HepG2 (cell line): ENCODE data around the gene ENTPD2. TPM values are rescaled to one million over a fixed set of nuclear protein-coding genes. Genes with fewer than 3 reads are reported as not detected.

Source experiments
- ATAC-seq: fragments of 200-7000 bp; cut with Tn5 transposase; 3 replicates; pipeline ENCODE4 v1.9.1; 2020; ENCODE audit warnings: mild to moderate bottlenecking, moderate library complexity
- BruUV-seq: library from RNA; stranded (reverse); fragments of 400-500 nt; replicated peaks from 2 replicates; lab custom pipeline; 2021; lab: Mats Ljungman, UMichigan
- CTCF ChIA-PET: fragments of 300-600 bp; formaldehyde crosslinking; extraction: SDS; loops from one replicate; lab custom pipeline; 2021; ENCODE audit warnings: low total read pairs, inconsistent platforms, low intra/inter-chr PET ratio; lab: Yijun Ruan, JAX
- POLR2A ChIA-PET: fragments of 350-600 bp; sonication (Branson Sonifier 250); formaldehyde crosslinking; loops from one replicate; lab custom pipeline; 2020; ENCODE audit warnings: antibody characterized with exemption, inconsistent platforms; lab: Yijun Ruan, JAX
- DNase-seq: peaks from one replicate; pipeline ENCODE4 v3.0.0-alpha.2; 2015; ENCODE audit warnings: low spot score
- FAIRE-seq: peaks from 3 replicates; lab custom pipeline; 2011; peaks lifted over from hg19 to GRCh38; lab: Jason Lieb, UNC
- H2AFZ ChIP-seq: one replicate; pipeline ENCODE4 v1.6.1; 2011; ENCODE audit warnings: low read length, inconsistent platforms
- H3K27ac ChIP-seq: fragments of 300-600 bp; 3 replicates; pipeline ENCODE4 v1.8.0; 2011; ENCODE audit warnings: mixed run types, mild to moderate bottlenecking, mixed read lengths, low read length, inconsistent platforms; ENCODE audit not compliant: insufficient read depth; ENCODE audit errors: extremely low read length
- H3K27me3 ChIP-seq, 2 experiments: fragments of 200-600 bp in 1 of 2; 2 replicates in 1 of 2; 3 replicates in 1 of 2; pipeline versions ENCODE4 v1.6.0 to v1.8.0; 2011; ENCODE audit warnings: low read length in 2 of 2, mild to moderate bottlenecking in 2 of 2, moderate library complexity in 2 of 2, inconsistent platforms in 1 of 2; ENCODE audit not compliant: insufficient read depth in 2 of 2, control insufficient read depth in 1 of 2
- H3K36me3 ChIP-seq, 2 experiments: fragments of 200-600 bp in 1 of 2; replicated peaks in 1 of 2; 2 replicates in 1 of 2; 3 replicates in 1 of 2; pipeline versions ENCODE4 v1.5.1 to v1.8.0; 2011; ENCODE audit warnings: low read length in 2 of 2, inconsistent platforms in 1 of 2; ENCODE audit not compliant: insufficient read depth in 2 of 2, control insufficient read depth in 1 of 2
- H3K4me1 ChIP-seq: 2 replicates; pipeline ENCODE4 v1.5.1; 2012; ENCODE audit warnings: low read length, inconsistent platforms; ENCODE audit not compliant: insufficient read depth
- H3K4me2 ChIP-seq: 2 replicates; pipeline ENCODE4 v1.6.0; 2011; ENCODE audit warnings: low read depth, low read length, inconsistent platforms
- H3K4me3 ChIP-seq, 3 experiments: fragments of 200-600 bp in 1 of 3; sonication (generic), shearing (Covaris generic) in 1 of 3; replicated peaks in 1 of 3; 2 replicates each; pipeline ENCODE4 v1.5.1; 2011 to 2016; ENCODE audit warnings: low read length in 3 of 3, inconsistent platforms in 2 of 3, low read depth in 2 of 3, mild to moderate bottlenecking in 2 of 3, control low read depth in 1 of 3, mixed read lengths in 1 of 3; ENCODE audit not compliant: insufficient read depth in 1 of 3
- H3K79me2 ChIP-seq: one replicate; pipeline ENCODE4 v1.6.1; 2011; ENCODE audit warnings: low read length, inconsistent platforms; ENCODE audit not compliant: insufficient read depth
- H3K9ac ChIP-seq: 2 replicates; pipeline ENCODE4 v1.6.0; 2011; ENCODE audit warnings: mild to moderate bottlenecking, low read depth, low read length, inconsistent platforms; ENCODE audit not compliant: insufficient read depth
- H3K9me3 ChIP-seq: 2 replicates; pipeline ENCODE4 v1.5.1; 2012; ENCODE audit warnings: mild to moderate bottlenecking, low read length
- H4K20me1 ChIP-seq: 2 replicates; pipeline ENCODE4 v1.6.0; 2011; ENCODE audit warnings: inconsistent platforms, mild to moderate bottlenecking, low read length, moderate library complexity; ENCODE audit not compliant: insufficient read depth
- AGO2 ChIP-seq: fragments of 200-400 bp; formaldehyde crosslinking; optimal IDR thresholded peaks from 2 replicates; pipeline ENCODE3; 2017; ENCODE audit warnings: mild to moderate bottlenecking, low read depth, low read length, moderate library complexity
- FLYWCH1 ChIP-seq: sonication (generic); formaldehyde crosslinking; IDR thresholded peaks from 2 replicates; pipeline ENCODE4 v1.8.1; 2023; ENCODE audit warnings: mild to moderate bottlenecking, missing genetic modification reagents
- FOXO1 ChIP-seq: sonication (generic); formaldehyde crosslinking; IDR thresholded peaks from 2 replicates; pipeline ENCODE4 v1.4.0; 2020; ENCODE audit warnings: missing genetic modification reagents
- HNRNPK ChIP-seq: fragments of 200-400 bp; formaldehyde crosslinking; IDR thresholded peaks from 2 replicates; pipeline ENCODE4 v1.6.1; 2018; ENCODE audit warnings: low read length, low read depth, moderate library complexity, mild to moderate bottlenecking; ENCODE audit not compliant: poor library complexity, severe bottlenecking
- IKZF1 ChIP-seq: fragments of 450-650 bp; IDR thresholded peaks from 2 replicates; pipeline ENCODE4 v1.7.1; 2016
- MAF1 ChIP-seq: sonication (generic); formaldehyde crosslinking; IDR thresholded peaks from 2 replicates; pipeline ENCODE4 v1.5.0; 2020; ENCODE audit warnings: missing genetic modification reagents, borderline replicate concordance
- MAX ChIP-seq: IDR thresholded peaks from 2 replicates; pipeline ENCODE4 v1.6.1; 2012; ENCODE audit warnings: inconsistent platforms
- MIER2 ChIP-seq: IDR thresholded peaks from 2 replicates; pipeline ENCODE4 v1.6.1; 2016; ENCODE audit warnings: missing biosample characterization, missing genetic modification reagents
- MTERF4 ChIP-seq: sonication (generic); formaldehyde crosslinking; IDR thresholded peaks from 2 replicates; pipeline ENCODE4 v1.8.0; 2023; ENCODE audit warnings: mild to moderate bottlenecking, missing genetic modification reagents
- NR1H2 ChIP-seq: sonication (generic); formaldehyde crosslinking; IDR thresholded peaks from 2 replicates; pipeline ENCODE4 v1.8.1; 2022; ENCODE audit warnings: low read depth, missing genetic modification reagents, borderline replicate concordance
- SP4 ChIP-seq: sonication (generic); formaldehyde crosslinking; IDR thresholded peaks from 2 replicates; pipeline ENCODE4 v1.8.1; 2023; ENCODE audit warnings: mild to moderate bottlenecking, missing genetic modification reagents
- TAF1 ChIP-seq: sonication (generic); formaldehyde crosslinking; IDR thresholded peaks from 2 replicates; pipeline ENCODE4 v1.4.0; 2020; ENCODE audit warnings: missing genetic modification reagents
- U2AF2 ChIP-seq: fragments of 200-400 bp; formaldehyde crosslinking; IDR thresholded peaks from 2 replicates; pipeline ENCODE4 v1.6.1; 2017; ENCODE audit warnings: low read depth, mild to moderate bottlenecking, low read length
- ZBTB33 ChIP-seq: sonication (generic); formaldehyde crosslinking; IDR thresholded peaks from 2 replicates; pipeline ENCODE4 v1.4.0; 2020; ENCODE audit warnings: missing genetic modification reagents
- ZBTB38 ChIP-seq: sonication (generic); formaldehyde crosslinking; IDR thresholded peaks from 2 replicates; pipeline ENCODE4 v1.5.1; 2020; ENCODE audit warnings: mild to moderate bottlenecking, missing genetic modification reagents
- ZFX ChIP-seq: sonication (generic); formaldehyde crosslinking; IDR thresholded peaks from 2 replicates; pipeline ENCODE4 v1.4.0; 2020; ENCODE audit warnings: mild to moderate bottlenecking, low read depth, missing genetic modification reagents, moderate library complexity
- ZFY ChIP-seq: sonication (generic); formaldehyde crosslinking; IDR thresholded peaks from 2 replicates; pipeline ENCODE4 v1.4.0; 2020; ENCODE audit warnings: missing genetic modification reagents
- ZNF263 ChIP-seq: sonication (generic); formaldehyde crosslinking; IDR thresholded peaks from 2 replicates; pipeline ENCODE4 v1.4.0; 2020; ENCODE audit warnings: missing genetic modification reagents
- ZNF546 ChIP-seq: sonication (generic); formaldehyde crosslinking; conservative IDR thresholded peaks from 2 replicates; pipeline ENCODE4 v1.8.1; 2023; ENCODE audit warnings: mild to moderate bottlenecking, missing genetic modification reagents
- ZNF567 ChIP-seq: sonication (generic); formaldehyde crosslinking; IDR thresholded peaks from 2 replicates; pipeline ENCODE4 v1.8.1; 2023; ENCODE audit warnings: mild to moderate bottlenecking, missing genetic modification reagents, borderline replicate concordance
- ZNF746 ChIP-seq: sonication (generic); formaldehyde crosslinking; IDR thresholded peaks from 2 replicates; pipeline ENCODE4 v1.8.0; 2022; ENCODE audit warnings: mild to moderate bottlenecking, missing genetic modification reagents
- ZNF772 ChIP-seq: sonication (generic); formaldehyde crosslinking; IDR thresholded peaks from 2 replicates; pipeline ENCODE4 v1.5.0; 2020; ENCODE audit warnings: mild to moderate bottlenecking, missing genetic modification reagents
- WGBS: methylation state at CpG from one replicate; pipeline ENCODE4 v1.1.6; 2017; ENCODE audit warnings: low lambda C conversion rate; 5-methylcytosine and 5-hydroxymethylcytosine counted together
- in situ Hi-C: cut with HindIII; loops from 2 replicates; pipeline ENCODE4 v1.10.0; 2017; ENCODE audit warnings: low pct_unique_long_range_greater_than_20kb; ENCODE audit not compliant: extremely low pct_ligation_motif_present
- intact Hi-C: fragments of 100-400 bp; cut with micrococcal nuclease; formaldehyde crosslinking; loops from one replicate; pipeline ENCODE4 v1.10.0; 2022; ENCODE audit not compliant: unreplicated experiment
- polyA plus RNA-seq, 8 experiments: library from polyadenylated mRNA; depleted of rRNA in 3 of 8; stranded (reverse) in 7 of 8; unstranded in 1 of 8; fragments of >200 nt; fragmentation: Illumina TruSeq in 4 of 8; extraction: Trizol in 4 of 8; gene quantifications; 2 replicates each; pipeline versions ENCODE4 v1.2.1 to v1.2.3, GENCODE V29; 2011 to 2016; ENCODE audit warnings: low read depth in 4 of 8, missing spikeins in 1 of 8, mixed read lengths in 1 of 8; ENCODE audit not compliant: insufficient read depth in 1 of 8
- total RNA-seq, 5 experiments: library from RNA; depleted of rRNA; stranded (reverse); fragments of >200 nt; fragmentation: Illumina TruSeq; extraction: Trizol; gene quantifications; 2 replicates each; pipeline ENCODE4 v1.2.3, GENCODE V29; 2016; ENCODE audit warnings: low read depth in 1 of 5

Gene ENTPD2
- total and polyA plus RNA-seq, 2 of the 13 experiments (the other 11 are each of a cell fraction or from before 2014, with no cell fraction given): 0.95 to 3.2 TPM

DNA sequence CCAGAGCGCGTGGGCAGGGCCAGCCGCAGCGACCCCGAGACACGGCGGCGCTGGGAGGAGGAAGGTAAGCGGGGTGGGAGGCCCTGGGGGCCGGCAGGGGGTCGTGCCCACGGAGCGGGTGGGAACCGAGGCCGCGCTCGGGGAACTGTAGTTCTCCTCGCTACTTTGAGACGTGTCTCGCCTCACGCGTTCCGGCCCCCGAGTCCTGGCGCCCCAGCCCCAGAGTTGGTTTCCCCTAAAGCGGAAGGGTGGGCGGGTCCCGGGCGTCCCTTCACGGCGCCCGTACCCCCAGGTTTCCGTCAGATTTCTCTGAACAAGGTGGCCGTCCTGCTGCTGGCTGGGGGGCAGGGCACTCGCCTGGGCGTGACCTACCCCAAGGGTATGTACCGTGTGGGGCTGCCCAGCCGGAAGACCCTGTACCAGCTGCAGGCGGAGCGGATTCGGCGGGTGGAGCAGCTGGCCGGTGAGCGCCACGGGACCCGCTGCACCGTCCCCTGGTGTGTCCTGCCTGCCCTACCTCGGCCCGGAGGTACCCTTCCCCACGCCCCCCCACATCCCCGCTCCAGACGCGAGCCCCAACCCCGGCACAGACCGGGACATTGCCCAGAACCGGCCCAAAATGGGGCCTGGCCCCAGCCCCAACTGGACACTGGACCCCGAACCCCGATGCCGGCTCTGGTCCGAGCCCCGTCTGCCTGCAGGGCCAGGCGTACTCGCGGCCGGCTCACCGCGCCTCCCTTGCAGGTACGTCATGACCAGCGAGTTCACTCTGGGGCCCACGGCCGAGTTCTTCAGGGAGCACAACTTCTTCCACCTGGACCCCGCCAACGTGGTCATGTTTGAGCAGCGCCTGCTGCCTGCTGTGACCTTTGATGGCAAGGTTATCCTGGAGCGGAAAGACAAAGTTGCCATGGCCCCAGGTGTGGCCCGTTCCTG, 24.2 kb upstream of the ENTPD2 start:
- FAIRE-seq (no peak), DNase-seq (no peak), ATAC-seq (no peak; the same call in 2 of the 3 replicates)
- Histone ChIP-seq H2AFZ (no peak overlapping the region), H3K79me2 (no peaks in the 10 kb centered on the region), H4K20me1 (no peaks in the 10 kb centered on the region), H3K27me3 (no peaks in the 10 kb centered on the region), H3K9ac (peak overlapping the region; percentile 69), H3K27ac (no peak overlapping the region), H3K9me3 (no peaks in the 10 kb centered on the region), H3K4me2 (peak overlapping the region; percentile 83), H3K4me3 (peak overlapping the region; percentile 64 to 85 (median 76); a peak in 5 of 6 replicates), H3K36me3 (peaks cover 9 to 16% of the 10 kb centered on the region in 2 experiments; a peak in 4 of 5 replicates), H3K4me1 (peaks cover 46% of the 10 kb centered on the region)
- WGBS: 65% methylated on average over 16 of the region's 76 CpGs
- ChIA-PET CTCF (no interaction called here), POLR2A (interaction anchor here (1.0 to 2.9 kb wide), 4 partner anchors 8 to 162 kb away, joined by 4 to 30 read pairs (median 6); partner anchors contain the start of genes MAN1B1, NPDC1 and TUBB4B)
- intact Hi-C loops (no loop called here), in situ Hi-C loops (no loop called here)
- BruUV-seq: TSS peak; percentile 41
- TF ChIP-seq FOXO1 (CRISPR knock-in tag): no peak
- 0 out of 2 replicates have a peak, but pooled peaks have one; percentile 6 for TF ChIP-seq ZFY (CRISPR knock-in tag)
- peak; percentile 38 for TF ChIP-seq HNRNPK
- peak; percentile 15; the same call in 1 of the 2 replicates for TF ChIP-seq ZNF746 (CRISPR knock-in tag)
- peak; percentile 95 for TF ChIP-seq ZBTB33 (CRISPR knock-in tag)
- 0 out of 2 replicates have a peak, but pooled peaks have one; percentile 18 for TF ChIP-seq ZFX (CRISPR knock-in tag)
- TF ChIP-seq TAF1: no peak
- TF ChIP-seq MTERF4 (CRISPR knock-in tag): 0 out of 2 replicates have a peak, but pooled peaks have one; percentile 32
- 0 out of 2 replicates have a peak, but pooled peaks have one; percentile 48 for TF ChIP-seq ZNF772
- TF ChIP-seq AGO2: peak; percentile 44
- TF ChIP-seq IKZF1: no peak
- TF ChIP-seq ZBTB38 (CRISPR knock-in tag): peak; percentile 73; the same call in 1 of the 2 replicates
- TF ChIP-seq MAX: 0 out of 2 replicates have a peak, but pooled peaks have one; percentile 7
- TF ChIP-seq ZNF263 (CRISPR knock-in tag): 0 out of 2 replicates have a peak, but pooled peaks have one; percentile 40
- TF ChIP-seq U2AF2: no peak
- 0 out of 2 replicates have a peak, but pooled peaks have one; percentile 22 for TF ChIP-seq FLYWCH1 (CRISPR knock-in tag)
- TF ChIP-seq ZNF567 (CRISPR knock-in tag): no peak
- no peak for TF ChIP-seq MAF1 (CRISPR knock-in tag)
- TF ChIP-seq MIER2 (CRISPR knock-in tag): no peak
- 0 out of 2 replicates have a peak, but pooled peaks have one; percentile 26 for TF ChIP-seq SP4 (CRISPR knock-in tag)
- TF ChIP-seq NR1H2 (CRISPR knock-in tag): no peak
- TF ChIP-seq ZNF546 (CRISPR knock-in tag): 0 out of 2 replicates have a peak, but pooled peaks have one; percentile 18
